HFFc6 (cell line): ENCODE results near the gene OMP. TPM values are rescaled to one million over a fixed set of nuclear protein-coding genes. Genes with fewer than 3 reads are reported as not detected.

Source experiments
- DNase-seq: peaks from one replicate; pipeline ENCODE4 v3.0.0-alpha.2; 2018
- H3K27ac Mint-ChIP-seq: 2 replicates; pipeline ENCODE4 v1.8.0; 2020; ENCODE audit warnings: mild to moderate bottlenecking, mixed read lengths
- H3K27me3 Mint-ChIP-seq: 2 replicates; pipeline ENCODE4 v1.8.0; 2021; ENCODE audit warnings: mild to moderate bottlenecking, moderate library complexity, mixed read lengths; ENCODE audit not compliant: insufficient read depth
- H3K36me3 Mint-ChIP-seq: 2 replicates; pipeline ENCODE4 v1.8.0; 2021; ENCODE audit warnings: low read depth, mixed read lengths
- H3K4me1 Mint-ChIP-seq: 2 replicates; pipeline ENCODE4 v1.8.0; 2020; ENCODE audit warnings: low read depth, mixed read lengths
- H3K4me3 Mint-ChIP-seq: 2 replicates; pipeline ENCODE4 v1.8.0; 2020; ENCODE audit warnings: mild to moderate bottlenecking, moderate library complexity, mixed read lengths
- H3K9me3 Mint-ChIP-seq: 2 replicates; pipeline ENCODE4 v1.8.0; 2020; ENCODE audit warnings: mild to moderate bottlenecking, mixed read lengths
- CTCF ChIP-seq: fragments of 200-600 bp; sonication (generic); IDR thresholded peaks from 2 replicates; pipeline ENCODE4 v1.5.0; 2021; ENCODE audit warnings: antibody characterized with exemption, mild to moderate bottlenecking
- total RNA-seq, 6 experiments: library from RNA; stranded (reverse); fragmentation: NEBNext Ultra II Directional; extraction: Animal tissue kit (Norgen Biotek cat#: 25700); gene quantifications; 2 replicates in 1 of 6; 3 replicates in 5 of 6; pipeline ENCODE4 v1.2.3, GENCODE V29; 2021

Gene OMP
- total RNA-seq, 6 experiments from 2014 or later = 0.77 TPM; not detected in 5

GRCh38 chr11:77149716-77150392, 47.2 kb downstream of the OMP start:
- Mint-ChIP-seq H3K27me3 (peaks cover 21% of the 10 kb centered on the region), H3K9me3 (no peaks in the 10 kb centered on the region), H3K4me1 (peaks cover 12% of the 10 kb centered on the region; the same call in 1 of the 2 replicates), H3K4me3 (no peak overlapping the region), H3K27ac (no peak overlapping the region), H3K36me3 (no peaks in the 10 kb centered on the region)
- DNase-seq = no peak
- no peak for TF ChIP-seq CTCF

- peaks cover 12% of the 10 kb centered on the region; the same call in 1 of the 2 replicates for H3K4me1 Mint-ChIP-seq
- H3K36me3 Mint-ChIP-seq = no peaks in the 10 kb centered on the region
- DNase-seq = no peak
- no peak for TF ChIP-seq CTCF
- no peak overlapping the region for H3K27ac Mint-ChIP-seq
- no peak overlapping the region for H3K4me3 Mint-ChIP-seq
- no peaks in the 10 kb centered on the region for H3K9me3 Mint-ChIP-seq
- H3K27me3 Mint-ChIP-seq = peaks cover 26% of the 10 kb centered on the region
These were observed 48.2 kb downstream of the OMP start for GRCh38 chr11:77150836-77151235.

- Mint-ChIP-seq H3K27ac (no peak overlapping the region), H3K36me3 (no peaks in the 10 kb centered on the region), H3K4me1 (peaks cover 12% of the 10 kb centered on the region; the same call in 1 of the 2 replicates), H3K4me3 (no peak overlapping the region), H3K27me3 (peaks cover 28% of the 10 kb centered on the region), H3K9me3 (no peaks in the 10 kb centered on the region)
- no peak for DNase-seq
- no peak for TF ChIP-seq CTCF
These were observed 49.3 kb downstream of the OMP start for GRCh38 chr11:77151804-77152509.

GRCh38 chr11:77152846-77153245, 50.2 kb downstream of the OMP start:
- H3K9me3 Mint-ChIP-seq = no peaks in the 10 kb centered on the region
- H3K27ac Mint-ChIP-seq = no peak overlapping the region

More at GRCh38 chr11:77152846-77153245, 50.2 kb downstream of the OMP start:
- Mint-ChIP-seq H3K4me3 (no peak overlapping the region), H3K27me3 (peaks cover 26% of the 10 kb centered on the region), H3K36me3 (no peaks in the 10 kb centered on the region), H3K4me1 (peaks cover 12% of the 10 kb centered on the region; the same call in 1 of the 2 replicates)
- DNase-seq = no peak
- no peak for TF ChIP-seq CTCF

Other genes with a start within 250 kb of the OMP start
- gene ACER3, start 241.9 kb upstream of the OMP start, total RNA-seq = 10 to 100 TPM; 13.9 to 18.2 (median 15.3) TPM
- gene B3GNT6, start 68.4 kb upstream of the OMP start, total RNA-seq = not detected
- gene CAPN5, start 35.9 kb upstream of the OMP start, total RNA-seq = 10 to 100 TPM; 20.7 to 32.7 (median 29.0) TPM
- under 1 TPM in 2 of 6 experiments, not detected in 4; 0.05 to 0.09 TPM for gene MYO7A, start 25.4 kb downstream of the OMP start, total RNA-seq
- gene GDPD4, start 198.8 kb downstream of the OMP start, total RNA-seq = not detected